ENCODE results near the gene MT4.

Gene MT4

GRCh38 chr16:56564793-56565477 is at the start of gene MT4:
Gene MT4, plus strand, starts transcription at chr16:56565073. Its CDS starts 56 bp downstream, at chr16:56565129.
- no peak for FAIRE-seq

DNA sequence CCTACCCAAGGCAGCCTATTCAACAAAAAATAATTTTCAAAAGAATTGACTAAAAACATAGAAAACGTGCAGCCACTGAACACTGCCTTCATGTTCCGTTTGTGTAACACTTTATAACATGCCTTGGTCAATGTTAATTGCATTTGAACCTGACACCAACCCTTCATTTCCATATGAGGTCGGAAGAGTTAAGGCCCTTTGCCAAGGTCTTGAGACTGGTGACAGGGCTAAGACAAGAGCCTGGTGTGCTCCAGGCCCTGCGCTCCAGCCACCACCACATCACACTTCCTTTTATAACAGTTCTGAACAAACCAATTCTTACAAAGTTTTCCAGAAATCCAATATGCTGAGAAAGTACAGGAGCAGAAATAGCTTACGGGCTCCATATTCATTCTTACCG is 49.2 kb upstream of the MT4 start:
- no peak for FAIRE-seq

DNA sequence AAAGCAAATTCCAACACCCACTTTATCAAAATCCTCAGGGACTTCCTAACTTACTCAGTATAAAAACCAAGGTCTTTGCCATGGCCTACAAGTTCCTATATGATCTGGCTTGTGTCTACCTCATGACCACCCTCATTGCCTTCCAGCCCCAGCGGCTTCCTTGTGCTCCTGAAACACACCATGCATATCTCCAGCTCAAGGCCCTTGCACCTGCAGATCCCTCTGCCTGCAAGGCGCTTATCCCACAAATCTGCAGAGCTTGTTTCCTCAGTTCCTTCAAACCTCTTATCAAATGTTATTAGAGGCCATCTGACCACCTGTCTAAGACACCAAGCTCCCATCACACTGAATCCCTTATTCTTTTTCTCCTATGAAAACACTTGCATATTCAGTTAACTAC is 47.7 kb upstream of the MT4 start:
- no peak for FAIRE-seq

GRCh38 chr16:56518425-56518824 is 46.4 kb upstream of the MT4 start:
- no peak for FAIRE-seq

DNA sequence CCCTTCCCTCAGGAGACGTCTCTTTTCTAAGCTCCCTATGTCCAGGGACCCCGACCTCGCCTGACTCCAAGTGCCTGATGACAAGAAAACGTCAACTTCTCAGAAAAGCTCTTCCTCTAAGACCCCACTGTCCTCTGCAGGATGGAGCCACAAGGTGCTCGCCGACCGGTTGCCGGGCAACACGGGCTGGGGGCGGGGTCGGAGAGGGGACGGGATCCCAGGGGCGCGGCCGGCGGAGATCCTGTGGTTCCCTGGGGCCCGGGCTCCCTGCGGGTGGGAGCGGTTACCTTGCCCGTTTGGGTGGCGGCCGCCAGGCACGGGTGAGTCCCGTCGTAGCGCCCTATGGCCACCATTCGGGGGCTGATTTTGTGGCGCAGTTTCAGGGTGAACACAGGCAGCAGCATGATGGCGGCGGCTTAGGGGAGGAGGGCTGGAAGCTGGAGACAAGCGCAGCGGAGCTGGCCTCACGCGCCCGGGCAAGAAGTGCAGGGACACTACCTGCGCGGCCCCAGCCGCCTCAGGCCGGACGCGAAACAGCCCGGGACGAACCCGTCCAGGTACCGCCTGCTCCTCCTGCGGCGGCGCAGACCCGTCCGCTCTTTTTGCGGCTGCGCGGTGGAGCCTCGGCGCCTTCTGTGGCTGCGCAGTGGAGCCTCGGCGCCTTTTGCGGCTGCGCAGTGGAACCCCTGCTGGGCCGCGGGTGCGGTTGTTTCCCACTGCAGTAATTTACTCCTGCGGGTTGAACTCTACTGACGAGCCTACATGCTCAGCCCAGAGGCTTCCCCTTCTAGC is 45.2 kb upstream of the MT4 start, which contains the start of gene BBS2:
Gene BBS2, minus strand, starts transcription at position 566 of the 792 bp plus-strand sequence. Its CDS starts 162 bp downstream, at position 404.
- no peak for FAIRE-seq

DNA sequence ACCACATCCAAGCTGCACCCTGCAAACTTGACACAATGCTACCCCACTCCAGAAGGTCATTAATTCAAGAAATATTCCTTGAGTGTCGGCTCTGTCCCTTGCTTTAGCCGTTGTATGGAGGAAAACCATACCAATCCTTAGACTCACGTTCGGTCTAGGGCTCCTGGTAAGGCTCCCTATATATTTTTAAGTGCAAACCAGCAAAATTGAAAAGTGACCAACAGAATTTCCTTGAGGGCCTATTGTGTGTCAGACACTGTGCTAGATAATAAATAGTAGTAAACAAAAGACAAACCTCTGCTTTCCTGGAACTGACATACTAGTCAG is 44.7 kb upstream of the MT4 start:
- no peak for FAIRE-seq

DNA sequence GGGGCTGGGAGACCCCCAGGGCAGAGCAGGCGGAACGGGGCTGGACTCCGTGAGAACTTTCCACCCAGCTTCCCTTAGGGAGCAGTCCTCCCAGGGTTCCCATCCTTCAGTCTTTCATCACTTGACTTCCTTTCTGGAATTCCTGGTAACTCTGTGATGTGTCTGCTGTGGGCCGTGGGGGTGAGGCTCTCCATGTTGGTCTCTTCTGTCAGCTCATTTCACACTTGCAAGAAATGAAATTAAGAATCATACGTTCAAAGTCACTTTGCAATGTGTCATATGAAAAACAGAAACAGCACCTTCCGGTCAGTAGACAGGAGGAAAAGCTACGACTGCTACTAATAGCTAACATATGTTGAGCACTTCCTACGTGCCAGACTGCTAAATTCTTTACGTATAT is 39.6 kb upstream of the MT4 start:
- no peak for FAIRE-seq

DNA sequence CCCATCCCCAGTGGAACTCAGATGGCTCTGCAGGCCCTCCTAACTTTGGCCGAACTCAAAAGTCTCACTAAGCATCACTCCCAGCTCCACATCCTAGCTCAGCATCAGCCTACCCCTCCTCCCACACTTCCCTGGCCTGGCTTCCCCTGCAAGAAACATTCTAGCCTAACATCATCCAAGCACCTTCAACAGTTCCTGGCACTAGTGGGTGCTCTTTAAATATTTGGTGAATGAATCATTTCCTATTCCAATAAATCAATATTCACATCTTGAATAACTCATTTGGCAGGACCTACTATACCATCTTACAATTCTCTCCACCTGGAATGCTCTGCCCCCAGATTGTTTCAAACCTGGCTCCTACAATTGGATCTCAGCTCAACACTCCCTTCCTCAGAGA is 34.0 kb upstream of the MT4 start:
- FAIRE-seq, result no peak

DNA sequence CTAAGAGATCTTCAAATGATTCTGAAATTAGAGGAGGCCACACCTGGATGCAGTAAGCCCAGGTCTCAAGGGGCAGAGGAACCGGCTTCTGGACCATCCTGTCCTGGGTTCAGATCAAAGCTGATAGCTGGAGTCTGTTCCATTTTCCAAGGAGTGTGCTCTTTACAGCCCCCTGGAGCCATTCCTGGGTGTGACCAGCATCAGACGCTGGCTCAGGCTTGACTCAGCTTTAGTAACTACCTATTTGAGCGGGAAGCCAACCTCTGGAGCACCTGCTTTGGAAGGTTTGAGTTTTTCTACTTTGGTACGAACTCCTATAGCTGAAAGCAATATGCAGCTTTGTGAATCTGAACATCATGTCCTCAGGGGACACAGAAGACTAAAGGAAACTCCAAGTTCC is 32.2 kb upstream of the MT4 start:
- FAIRE-seq, result no peak

GRCh38 chr16:56534847-56535383 is 30.0 kb upstream of the MT4 start:
- no peak for FAIRE-seq

DNA sequence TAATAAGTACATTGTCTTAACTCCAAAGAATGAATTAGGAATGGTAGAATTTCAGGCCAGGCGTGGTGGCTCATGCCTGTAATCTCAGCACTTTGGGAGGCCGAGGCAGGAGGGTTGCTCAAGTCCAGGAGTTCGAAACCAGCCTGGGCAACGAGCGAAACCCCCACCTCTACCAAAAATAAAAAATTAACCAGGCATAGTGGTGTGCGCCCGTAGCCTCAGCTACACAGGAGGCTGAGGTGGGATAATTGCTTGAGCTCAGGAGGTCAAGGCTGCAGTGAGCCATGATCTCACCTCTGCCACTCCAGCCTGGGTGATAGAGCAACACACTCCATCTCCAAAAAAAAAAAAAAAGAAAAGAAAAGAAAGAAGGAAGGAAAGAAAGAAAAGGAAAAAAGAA is 26.5 kb upstream of the MT4 start:
- FAIRE-seq, result no peak

DNA sequence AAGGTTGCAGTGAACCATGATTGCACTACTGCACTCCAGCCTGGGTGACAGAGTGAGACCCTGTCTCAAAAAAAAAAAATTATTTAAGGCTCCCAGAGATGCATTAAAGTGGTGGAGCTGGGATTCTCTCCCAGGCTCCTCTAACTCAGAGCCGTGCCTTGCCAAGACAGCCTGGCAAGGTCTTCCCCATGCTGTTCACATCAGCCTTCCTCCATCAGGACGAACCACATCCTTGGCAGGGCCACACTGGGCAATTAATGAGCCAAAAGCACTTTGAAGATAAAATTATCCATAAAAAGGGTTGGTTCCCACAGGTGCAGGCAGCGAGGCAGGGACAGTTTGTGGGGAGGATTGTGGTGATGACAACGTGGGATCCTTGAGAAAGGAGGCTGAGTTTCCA is 25.2 kb upstream of the MT4 start:
- no peak for FAIRE-seq

DNA sequence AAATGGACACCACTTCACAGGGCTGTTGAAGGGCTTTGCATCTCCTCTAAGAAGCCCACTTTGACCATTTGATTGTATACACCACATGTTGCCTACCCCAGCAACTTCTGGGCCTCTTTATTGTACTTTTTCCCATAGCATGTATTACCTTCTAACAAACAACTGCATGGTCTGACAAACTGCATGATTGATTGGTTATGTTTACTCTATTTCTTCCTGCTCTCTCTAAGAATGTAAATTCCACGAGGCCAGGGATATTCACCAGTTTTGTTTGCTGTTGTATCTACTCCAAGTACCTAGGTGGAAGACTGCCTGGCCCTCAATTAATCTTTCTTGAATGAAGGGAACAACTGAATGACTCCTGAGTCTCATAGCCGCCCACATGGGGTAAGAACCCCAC is 22.8 kb upstream of the MT4 start:
- no peak for FAIRE-seq

- FAIRE-seq, result no peak
These were observed 17.5 kb upstream of the MT4 start for GRCh38 chr16:56547120-56547948.

- FAIRE-seq, result no peak
These were observed 16.8 kb upstream of the MT4 start for GRCh38 chr16:56547949-56548567.

- no peak for FAIRE-seq
These were observed 15.7 kb upstream of the MT4 start for GRCh38 chr16:56549161-56549560.

DNA sequence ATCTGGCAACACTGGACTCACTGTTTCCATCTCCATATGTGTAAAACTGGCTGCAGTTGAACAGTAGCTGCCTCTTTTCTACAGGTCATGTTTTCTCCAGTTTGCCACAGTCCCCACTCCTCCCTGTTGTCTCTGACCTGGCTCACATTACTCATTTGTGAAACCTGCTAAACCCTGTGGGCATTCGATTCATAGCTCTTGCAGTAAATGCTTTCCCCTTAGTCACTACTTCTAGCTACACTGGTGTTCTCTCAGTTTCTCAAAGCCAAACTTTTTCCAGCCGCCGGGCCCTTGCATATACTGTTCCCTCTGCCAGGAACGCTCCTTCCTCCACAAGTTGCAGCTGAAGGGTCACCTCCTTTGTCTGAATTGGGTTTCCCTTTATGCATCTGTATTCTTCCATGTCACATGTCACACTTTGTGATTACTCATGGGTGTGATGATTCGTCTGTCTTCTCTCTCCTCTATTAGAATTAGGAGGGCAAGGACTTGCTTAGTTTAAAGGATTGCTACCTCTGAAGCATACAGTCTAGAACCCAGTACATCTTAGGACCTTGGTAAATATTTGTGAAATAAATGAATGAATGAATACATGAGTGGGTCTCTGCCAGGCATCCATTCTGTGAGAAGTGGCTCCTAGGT is 15.0 kb upstream of the MT4 start:
- FAIRE-seq, result no peak

DNA sequence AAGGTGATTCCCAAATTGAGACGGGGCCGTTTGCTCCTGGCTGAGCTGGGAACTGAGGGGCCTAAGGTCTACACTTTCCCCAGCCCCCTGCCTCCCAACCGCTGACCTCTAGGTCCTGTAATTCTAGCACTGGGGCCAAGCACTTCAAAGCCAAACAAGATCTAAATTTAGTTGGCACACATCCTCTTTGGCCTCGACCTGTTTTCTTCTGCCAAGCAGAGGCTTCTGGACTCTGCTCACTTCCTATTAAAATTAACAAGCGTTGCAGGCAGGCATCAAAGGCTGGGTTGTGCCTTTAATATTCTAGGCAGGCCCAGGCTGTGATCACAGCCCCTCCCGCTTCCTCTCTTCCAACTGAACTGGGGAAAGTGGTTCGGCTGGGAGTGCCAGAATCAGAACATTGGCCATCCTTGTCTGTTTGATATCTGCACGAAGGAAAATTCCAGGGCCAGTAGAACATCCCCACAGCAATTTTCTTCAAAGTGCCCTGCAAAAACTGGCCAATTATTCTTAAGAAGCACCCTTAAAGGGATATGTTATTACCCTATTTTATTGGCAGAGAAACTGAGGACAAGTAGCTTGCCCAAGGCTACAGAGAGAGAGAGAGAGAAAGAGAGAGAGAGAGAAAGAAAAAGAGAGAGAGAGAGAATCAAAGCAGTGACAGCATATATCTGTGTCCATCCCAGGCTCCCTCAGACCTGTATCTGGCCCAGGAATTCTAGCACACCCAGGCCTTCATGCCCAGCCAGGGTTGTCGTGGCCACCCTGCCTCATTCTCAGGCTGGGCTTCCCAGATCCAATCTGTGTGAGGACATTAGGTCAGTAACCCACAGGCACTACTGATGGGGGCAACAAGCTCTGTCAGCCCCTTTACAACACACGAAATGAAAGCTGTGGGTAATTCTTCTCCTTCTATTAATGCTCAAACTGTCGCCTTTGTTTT is 12.8 kb upstream of the MT4 start:
- no peak for FAIRE-seq

DNA sequence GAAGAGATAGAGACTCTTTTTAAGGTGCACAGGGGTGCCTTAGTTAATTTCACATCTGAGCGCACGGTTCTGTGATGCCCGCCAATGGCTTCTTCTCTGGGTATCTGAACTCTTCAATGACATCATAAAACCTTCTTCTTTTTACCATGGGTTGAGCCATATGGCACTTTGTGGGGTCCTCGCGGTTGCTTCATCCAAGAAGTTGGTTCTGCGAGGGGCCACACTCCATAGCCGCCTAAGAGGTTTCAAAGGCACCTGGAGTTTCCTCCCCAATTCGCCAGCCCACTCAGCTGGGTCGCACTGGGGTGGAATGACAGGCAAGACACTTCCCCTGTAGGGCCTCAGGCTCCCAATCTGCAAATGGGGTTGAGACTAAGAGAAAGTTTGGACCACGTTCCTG is 10.4 kb upstream of the MT4 start:
- no peak for FAIRE-seq

DNA sequence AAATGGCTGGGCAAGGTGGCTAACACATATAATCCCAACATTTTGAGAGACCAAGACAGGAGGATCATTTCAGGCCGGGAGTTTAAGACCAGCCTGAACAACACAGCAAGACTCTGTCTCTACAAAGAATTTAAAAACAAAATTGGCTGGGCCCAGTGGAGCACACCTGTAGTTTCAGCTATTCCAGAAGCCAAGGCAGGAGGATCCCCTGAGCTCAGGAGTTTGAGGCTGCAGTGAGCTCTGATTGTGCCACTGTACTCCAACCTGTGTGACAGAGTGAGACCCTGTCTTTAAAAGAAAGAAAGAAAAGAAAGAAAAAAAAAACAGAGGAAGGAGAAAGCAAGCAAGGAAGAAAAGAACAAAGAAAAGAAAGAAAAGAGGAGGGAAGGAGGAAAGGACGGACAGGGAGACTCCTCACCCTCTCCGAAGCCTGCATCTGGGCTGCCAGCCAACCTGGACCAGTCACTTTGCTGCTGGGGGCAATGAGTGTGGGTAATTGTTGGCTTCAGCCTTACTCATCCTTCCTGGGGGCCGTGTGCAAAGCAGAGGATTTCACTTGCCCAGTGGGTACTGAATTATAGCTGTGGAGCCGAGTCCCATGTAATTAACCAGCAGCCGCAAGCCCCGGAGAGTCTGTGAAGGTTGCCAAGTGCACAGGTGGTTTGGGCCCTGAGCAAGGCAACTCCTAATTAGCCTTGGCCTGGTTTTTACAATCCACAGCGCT is 6.7 kb upstream of the MT4 start:
- FAIRE-seq, result no peak

DNA sequence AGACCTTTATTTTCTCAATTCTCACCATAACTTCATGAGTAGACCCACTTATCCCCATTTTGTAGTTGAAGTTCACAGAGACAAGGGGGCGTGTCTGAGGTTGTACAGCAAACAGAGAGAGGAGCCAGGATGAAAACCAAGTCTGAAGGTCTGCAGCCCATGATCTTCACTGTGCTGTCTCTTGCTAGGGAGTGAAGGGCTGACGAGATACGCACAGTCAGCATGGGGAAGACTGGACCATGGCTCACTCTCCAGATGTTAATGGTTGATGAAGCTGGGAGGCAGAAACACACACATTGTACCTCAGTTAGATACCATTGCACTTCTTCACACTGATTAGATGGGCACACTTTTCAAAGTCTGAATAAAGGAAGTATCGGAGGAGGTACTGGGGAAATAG is 5.8 kb upstream of the MT4 start:
- FAIRE-seq, result no peak

All from islet of Langerhans (tissue), 1 donor.